Measurements from ENCODE around the gene ELN. TPM values are rescaled to one million over a fixed set of nuclear protein-coding genes. Genes with fewer than 3 reads are reported as not detected.

Gene ELN
- total and polyA plus RNA-seq, 2 of the 8 experiments (the other 6 are each of a cell fraction or from before 2014, with no cell fraction given) = 5.1 to 5.6 TPM

- POLR2A ChIA-PET (ENCODE audit: partially characterized antibody) = no interaction called here
These were observed 5.7 kb downstream of the ELN start for GRCh38 chr7:74033372-74034311.

More at GRCh38 chr7:74033372-74034311, 5.7 kb downstream of the ELN start:
- 82% methylated on average over 33 of the region's 37 CpGs; no CpG with 5 or more reads in 1 of the 2 experiments for WGBS, 2 experiments (ENCODE audit: extremely low coverage in 1 of 2, insufficient coverage in 1 of 2, insufficient read length in 1 of 2, insufficient replicate concordance in 2 of 2, low coverage in 1 of 2, low lambda C conversion rate in 2 of 2, missing lambda C conversion rate in 1 of 2)
- Histone ChIP-seq H3K4ac (replicated peaks; ENCODE audit: insufficient read length, low read depth, low read length) (no peak overlapping the region), H3K27ac (ENCODE audit: low read depth, low read length) (no peak overlapping the region), H2BK120ac (replicated peaks; ENCODE audit: low read depth, low read length) (no peak overlapping the region), H2BK12ac (ENCODE audit: low read depth, low read length) (no peak overlapping the region), H3K23ac (ENCODE audit: insufficient read length) (no peak overlapping the region), H3K14ac (ENCODE audit: insufficient read length) (no peak overlapping the region), H2BK5ac (ENCODE audit: low read depth, low read length) (peak overlapping the region; percentile 66; the same call in 1 of the 2 replicates), H3K4me2 (ENCODE audit: insufficient read depth in 1 of 2, low read depth in 2 of 2, low read length in 2 of 2) (no peak overlapping the region), H2BK15ac (ENCODE audit: low read length) (no peak overlapping the region), H3K4me3 (ENCODE audit: extremely low read depth in 1 of 4, insufficient read depth in 2 of 4, low read depth in 3 of 4, low read length in 4 of 4) (no peak overlapping the region), H3K79me1 (ENCODE audit: low read depth, low read length) (no peaks in the 10 kb centered on the region), H3K9ac (replicated peaks in 1 of 4; ENCODE audit: extremely low read depth in 1 of 4, low read depth in 3 of 4, low read length in 3 of 4) (no peak overlapping the region), H3K79me2 (ENCODE audit: control insufficient read depth in 1 of 2, insufficient read depth in 2 of 2, low read length in 2 of 2) (no peaks in the 10 kb centered on the region), H2AFZ (ENCODE audit: low read length) (no peak overlapping the region), H3K9me3 (ENCODE audit: insufficient read depth in 2 of 2, low read depth in 1 of 2, low read length in 1 of 2) (no peaks in the 10 kb centered on the region), H4K20me1 (replicated peaks in 1 of 2; ENCODE audit: control insufficient read depth in 1 of 2, insufficient read depth in 2 of 2, low read length in 2 of 2) (no peaks in the 10 kb centered on the region), H3K23me2 (ENCODE audit: low read depth, low read length) (no peaks in the 10 kb centered on the region), H4K5ac (ENCODE audit: insufficient read length, low read depth, low read length) (no peak overlapping the region), H4K8ac (ENCODE audit: extremely low read depth, insufficient read depth, low read length) (no peak overlapping the region), H2AK5ac (ENCODE audit: low read depth, low read length) (0 out of 2 replicates have a peak overlapping the region, but pooled peaks have one; percentile 13), H2BK20ac (ENCODE audit: low read length) (no peak overlapping the region), H4K91ac (replicated peaks; ENCODE audit: insufficient read length, low read length) (no peak overlapping the region), H3K36me3 (ENCODE audit: control insufficient read depth in 2 of 4, insufficient read depth in 4 of 4, low read length in 3 of 4) (no peaks in the 10 kb centered on the region), H3K56ac (replicated peaks; ENCODE audit: insufficient read length, low read depth, low read length) (no peak overlapping the region), H3K27me3 (replicated peaks in 1 of 4; ENCODE audit: control insufficient read depth in 3 of 4, extremely low read depth in 1 of 4, insufficient read depth in 3 of 4, low read length in 3 of 4) (peaks cover 0 to 5% (median 2%) of the 10 kb centered on the region in 4 experiments; a peak in 3 of 7 replicates), H3K4me1 (replicated peaks in 1 of 4; ENCODE audit: control insufficient read depth in 3 of 4, insufficient read depth in 4 of 4, low read length in 3 of 4) (peaks cover 0 to 21% (median 7%) of the 10 kb centered on the region in 4 experiments; a peak in 6 of 7 replicates), H3K18ac (ENCODE audit: extremely low read depth, low read length) (no peak overlapping the region; the same call in 1 of the 2 replicates)
- FAIRE-seq (no peak), DNase-seq (ENCODE audit: low read depth in 1 of 2, low spot score in 2 of 2) (no peak)
- TF ChIP-seq FOSL1 (IDR thresholded peaks at IDR 0.05; ENCODE audit: insufficient read depth, low read depth, low read length) = no peak
- TF ChIP-seq BACH1 (IDR thresholded peaks at IDR 0.05; ENCODE audit: low read length) = no peak
- TF ChIP-seq SIX5 (IDR thresholded peaks at IDR 0.05; ENCODE audit: low read depth, low read length) = no peak
- TF ChIP-seq TAF1 (IDR thresholded peaks at IDR 0.05; ENCODE audit: low read depth, low read length) = no peak
- no peak for TF ChIP-seq CTCF (IDR thresholded peaks at IDR 0.05; ENCODE audit: control extremely low read depth in 1 of 3, insufficient read depth in 1 of 3, low read depth in 1 of 3, low read length in 3 of 3)
- no peak for TF ChIP-seq KDM1A (IDR thresholded peaks at IDR 0.05; ENCODE audit: borderline replicate concordance, low read length)
- CTCF ChIA-PET (ENCODE audit: partially characterized antibody) = interaction anchor here (1.2 to 6.5 kb wide), 4 partner anchors 8 to 18 kb away, joined by 3 to 58 read pairs (median 4); no protein-coding TSS in a partner anchor
